ENCODE results near the gene KY.

KY gene

DNA sequence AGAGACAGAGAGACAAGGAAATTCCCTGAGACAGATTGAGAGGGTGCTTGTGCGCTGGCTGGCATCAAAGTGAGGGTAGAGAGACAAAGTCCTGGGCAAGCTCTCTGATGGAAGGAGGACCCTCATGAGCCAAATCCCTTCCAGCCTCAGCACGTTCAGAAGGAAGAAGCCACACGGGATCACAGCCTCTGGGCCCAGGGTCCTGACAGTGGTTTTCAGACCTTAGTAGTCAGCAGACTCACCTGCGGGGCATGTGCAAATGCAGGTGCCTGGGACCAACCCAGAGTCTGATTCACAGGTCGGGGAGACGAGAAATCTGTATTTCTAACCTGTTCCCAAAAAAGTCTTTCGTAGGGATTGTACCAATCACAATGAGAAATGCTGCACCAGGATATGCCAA is 15.2 kb upstream of the KY start:
- H4K8ac ChIP-seq (ENCODE audit: low read length) = no peak overlapping the region
- H3K27ac ChIP-seq (ENCODE audit: low read length, poor library complexity, severe bottlenecking) = no peak overlapping the region
- H2BK12ac ChIP-seq (ENCODE audit: low read length in 2 of 2) = no peak overlapping the region
- H3K14ac ChIP-seq (ENCODE audit: low read length in 2 of 2) = no peak overlapping the region
- H3K9ac ChIP-seq (ENCODE audit: low read length) = no peak overlapping the region
- no peaks in the 10 kb centered on the region for H3K36me3 ChIP-seq (ENCODE audit: control insufficient read depth in 1 of 2, insufficient read depth in 2 of 2, low read depth in 1 of 2, low read length in 2 of 2)
- peaks cover 0 to 22% of the 10 kb centered on the region in 2 experiments for H3K27me3 ChIP-seq (ENCODE audit: control insufficient read depth in 1 of 2, insufficient read depth in 1 of 2, low read length in 2 of 2)
- no peak overlapping the region for H3K4ac ChIP-seq (ENCODE audit: low read depth in 1 of 2, low read length in 2 of 2)
- H4K91ac ChIP-seq (ENCODE audit: low read length) = no peak overlapping the region
- H3K9me3 ChIP-seq (ENCODE audit: control insufficient read depth, low read length) = no peaks in the 10 kb centered on the region
- no peak overlapping the region for H3K4me3 ChIP-seq (ENCODE audit: insufficient read depth in 1 of 2, low read depth in 1 of 2, low read length in 2 of 2)
- WGBS = 79% methylated on average over 7 of the region's 7 CpGs
- no peak for DNase-seq
- no peak overlapping the region for H3K23ac ChIP-seq (ENCODE audit: low read length in 2 of 2)
- H2AFZ ChIP-seq (ENCODE audit: low read depth, low read length) = no peak overlapping the region
- no peaks in the 10 kb centered on the region for H3K4me1 ChIP-seq (ENCODE audit: control insufficient read depth, insufficient read depth, low read depth, low read length)
- H3K18ac ChIP-seq (ENCODE audit: low read depth in 1 of 2, low read length in 2 of 2) = peak overlapping the region in 1 of 2 experiments; percentile 32
- H3K79me1 ChIP-seq (replicated peaks; ENCODE audit: low read length, poor library complexity, severe bottlenecking) = no peaks in the 10 kb centered on the region
- H2AK5ac ChIP-seq (ENCODE audit: low read length, severe bottlenecking) = no peak overlapping the region
- H2BK120ac ChIP-seq (ENCODE audit: low read depth, low read length) = no peak overlapping the region
- H3K4me2 ChIP-seq (ENCODE audit: low read length, poor library complexity, severe bottlenecking) = no peak overlapping the region
- H2BK5ac ChIP-seq (ENCODE audit: low read depth, low read length, poor library complexity, severe bottlenecking) = no peak overlapping the region
- no peak overlapping the region for H2BK15ac ChIP-seq (ENCODE audit: low read depth, poor library complexity, severe bottlenecking)

DNA sequence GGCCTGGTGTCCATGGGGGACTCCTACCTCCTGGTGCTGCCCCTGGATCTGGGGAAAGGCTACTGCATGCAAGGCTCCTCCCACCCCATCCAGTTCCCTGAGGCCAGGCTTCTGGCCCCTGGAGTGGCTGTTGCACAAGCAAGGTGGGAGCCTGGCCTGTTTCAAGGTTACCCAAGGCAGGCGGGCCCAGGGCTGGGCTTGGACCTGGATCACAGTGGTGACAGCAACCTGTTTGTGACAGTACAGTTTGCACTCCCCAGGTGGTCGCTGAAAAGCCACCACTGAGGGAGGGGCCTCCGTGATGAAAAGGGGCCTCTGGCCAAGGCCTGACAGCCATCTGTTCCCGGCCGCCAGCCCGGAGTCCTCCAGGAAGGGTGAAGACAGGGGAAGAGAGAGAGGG is 14.4 kb upstream of the KY start:
- Histone ChIP-seq H3K79me1 (replicated peaks; ENCODE audit: low read length, poor library complexity, severe bottlenecking) (no peaks in the 10 kb centered on the region), H2BK5ac (ENCODE audit: low read depth, low read length, poor library complexity, severe bottlenecking) (no peak overlapping the region), H3K4me3 (ENCODE audit: insufficient read depth in 1 of 2, low read depth in 1 of 2, low read length in 2 of 2) (no peak overlapping the region), H3K14ac (ENCODE audit: low read length in 2 of 2) (no peak overlapping the region), H2AFZ (ENCODE audit: low read depth, low read length) (no peak overlapping the region), H3K4me2 (ENCODE audit: low read length, poor library complexity, severe bottlenecking) (no peak overlapping the region), H2BK12ac (ENCODE audit: low read length in 2 of 2) (no peak overlapping the region), H3K27ac (ENCODE audit: low read length, poor library complexity, severe bottlenecking) (no peak overlapping the region), H3K9me3 (ENCODE audit: control insufficient read depth, low read length) (no peaks in the 10 kb centered on the region), H2BK120ac (ENCODE audit: low read depth, low read length) (no peak overlapping the region), H3K23ac (ENCODE audit: low read length in 2 of 2) (no peak overlapping the region), H3K4ac (ENCODE audit: low read depth in 1 of 2, low read length in 2 of 2) (no peak overlapping the region), H3K27me3 (ENCODE audit: control insufficient read depth in 1 of 2, insufficient read depth in 1 of 2, low read length in 2 of 2) (peaks cover 0 to 23% of the 10 kb centered on the region in 2 experiments), H2BK15ac (ENCODE audit: low read depth, poor library complexity, severe bottlenecking) (no peak overlapping the region), H2AK5ac (ENCODE audit: low read length, severe bottlenecking) (no peak overlapping the region), H3K9ac (ENCODE audit: low read length) (no peak overlapping the region), H4K8ac (ENCODE audit: low read length) (no peak overlapping the region), H3K4me1 (ENCODE audit: control insufficient read depth, insufficient read depth, low read depth, low read length) (no peaks in the 10 kb centered on the region), H3K18ac (ENCODE audit: low read depth in 1 of 2, low read length in 2 of 2) (no peak overlapping the region), H3K36me3 (ENCODE audit: control insufficient read depth in 1 of 2, insufficient read depth in 2 of 2, low read depth in 1 of 2, low read length in 2 of 2) (no peaks in the 10 kb centered on the region), H4K91ac (ENCODE audit: low read length) (no peak overlapping the region)
- WGBS = 41% methylated on average over 2 of the region's 6 CpGs
- no peak for DNase-seq

DNA sequence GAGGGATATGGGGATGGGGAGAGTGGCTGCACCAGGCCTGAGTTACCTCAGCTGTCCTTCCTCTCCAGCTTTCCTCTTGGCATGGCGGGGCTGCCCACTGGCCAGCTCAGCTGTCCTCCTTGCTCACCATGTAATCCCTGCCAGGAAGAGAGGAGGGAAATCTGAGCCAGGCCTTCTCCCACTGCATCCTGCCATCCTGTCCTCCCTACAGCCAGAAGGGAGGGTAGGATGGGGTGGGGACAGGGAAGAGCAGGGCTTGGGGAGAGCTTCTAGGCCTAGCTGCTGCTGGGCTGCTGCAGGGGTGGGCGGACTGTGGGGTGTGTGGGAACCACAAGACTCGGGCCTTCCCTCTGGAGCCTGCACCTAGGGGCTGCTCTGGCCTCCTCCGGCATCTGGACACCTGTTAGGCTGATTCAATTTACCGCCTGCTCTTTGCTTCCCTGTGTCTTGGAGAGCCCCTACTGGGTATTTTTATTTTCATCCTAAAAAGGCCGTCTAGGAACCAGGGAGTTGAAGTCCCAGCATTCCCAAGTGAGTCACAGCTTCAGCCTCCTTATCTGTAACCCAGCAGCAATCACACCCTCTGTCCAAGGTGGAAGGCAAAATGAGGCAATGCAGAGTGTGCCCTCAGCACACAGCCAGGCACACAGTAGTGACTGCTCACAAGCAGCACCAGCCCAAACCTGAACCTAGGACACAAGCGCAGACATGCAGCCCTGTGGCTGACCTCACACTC is 13.1 kb upstream of the KY start:
- Histone ChIP-seq H2BK15ac (ENCODE audit: low read depth, poor library complexity, severe bottlenecking) (no peak overlapping the region), H3K36me3 (ENCODE audit: control insufficient read depth in 1 of 2, insufficient read depth in 2 of 2, low read depth in 1 of 2, low read length in 2 of 2) (no peaks in the 10 kb centered on the region), H3K79me1 (replicated peaks; ENCODE audit: low read length, poor library complexity, severe bottlenecking) (no peaks in the 10 kb centered on the region)

DNA sequence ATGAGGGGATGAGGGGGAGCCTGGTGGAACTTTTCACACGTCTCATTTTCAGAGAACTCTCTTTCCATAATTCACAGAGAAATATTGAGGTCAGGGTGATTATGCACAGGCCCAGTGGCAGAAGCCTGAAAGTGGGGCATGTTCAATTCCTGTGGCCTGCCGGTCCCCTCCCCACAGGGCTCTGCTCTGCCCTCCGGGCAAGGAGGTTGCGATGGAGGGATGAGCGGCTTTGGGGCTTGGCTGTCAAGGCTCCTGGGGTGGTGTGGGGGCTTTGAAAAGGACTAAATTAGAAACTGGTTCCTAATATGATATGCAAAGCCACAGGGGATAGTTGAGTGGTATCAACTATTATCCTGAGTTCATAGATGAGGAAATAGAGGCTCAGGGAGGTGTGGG is 9.2 kb upstream of the KY start:
- Histone ChIP-seq H2BK5ac (ENCODE audit: low read depth, low read length, poor library complexity, severe bottlenecking) (no peak overlapping the region), H3K36me3 (ENCODE audit: control insufficient read depth in 1 of 2, insufficient read depth in 2 of 2, low read depth in 1 of 2, low read length in 2 of 2) (no peaks in the 10 kb centered on the region), H3K27ac (ENCODE audit: low read length, poor library complexity, severe bottlenecking) (no peak overlapping the region), H2BK15ac (ENCODE audit: low read depth, poor library complexity, severe bottlenecking) (no peak overlapping the region), H2BK120ac (ENCODE audit: low read depth, low read length) (no peak overlapping the region), H3K9me3 (ENCODE audit: control insufficient read depth, low read length) (no peaks in the 10 kb centered on the region), H2AK5ac (ENCODE audit: low read length, severe bottlenecking) (no peak overlapping the region), H3K4me1 (ENCODE audit: control insufficient read depth, insufficient read depth, low read depth, low read length) (no peaks in the 10 kb centered on the region), H3K27me3 (ENCODE audit: control insufficient read depth in 1 of 2, insufficient read depth in 1 of 2, low read length in 2 of 2) (peaks cover 0 to 21% of the 10 kb centered on the region in 2 experiments), H2BK12ac (ENCODE audit: low read length in 2 of 2) (no peak overlapping the region), H3K18ac (ENCODE audit: low read depth in 1 of 2, low read length in 2 of 2) (no peak overlapping the region), H3K79me1 (replicated peaks; ENCODE audit: low read length, poor library complexity, severe bottlenecking) (no peaks in the 10 kb centered on the region), H4K8ac (ENCODE audit: low read length) (no peak overlapping the region), H2AFZ (ENCODE audit: low read depth, low read length) (no peak overlapping the region), H3K4me2 (ENCODE audit: low read length, poor library complexity, severe bottlenecking) (no peak overlapping the region), H3K23ac (ENCODE audit: low read length in 2 of 2) (no peak overlapping the region), H3K9ac (ENCODE audit: low read length) (no peak overlapping the region), H4K91ac (ENCODE audit: low read length) (no peak overlapping the region), H3K4ac (ENCODE audit: low read depth in 1 of 2, low read length in 2 of 2) (no peak overlapping the region), H3K4me3 (ENCODE audit: insufficient read depth in 1 of 2, low read depth in 1 of 2, low read length in 2 of 2) (no peak overlapping the region), H3K14ac (ENCODE audit: low read length in 2 of 2) (no peak overlapping the region)
- 70% methylated on average over 4 of the region's 5 CpGs for WGBS
- DNase-seq = no peak

More for the DNA sequence above, 13.1 kb upstream of the KY start:
- WGBS = 67% methylated on average over 6 of the region's 7 CpGs
- Histone ChIP-seq H2BK120ac (ENCODE audit: low read depth, low read length) (no peak overlapping the region), H2AFZ (ENCODE audit: low read depth, low read length) (no peak overlapping the region), H3K4me3 (ENCODE audit: insufficient read depth in 1 of 2, low read depth in 1 of 2, low read length in 2 of 2) (no peak overlapping the region), H3K18ac (ENCODE audit: low read depth in 1 of 2, low read length in 2 of 2) (no peak overlapping the region), H3K4me1 (ENCODE audit: control insufficient read depth, insufficient read depth, low read depth, low read length) (no peaks in the 10 kb centered on the region), H4K8ac (ENCODE audit: low read length) (no peak overlapping the region), H3K23ac (ENCODE audit: low read length in 2 of 2) (no peak overlapping the region), H2BK5ac (ENCODE audit: low read depth, low read length, poor library complexity, severe bottlenecking) (no peak overlapping the region), H2AK5ac (ENCODE audit: low read length, severe bottlenecking) (no peak overlapping the region), H3K9me3 (ENCODE audit: control insufficient read depth, low read length) (no peaks in the 10 kb centered on the region), H3K27ac (ENCODE audit: low read length, poor library complexity, severe bottlenecking) (no peak overlapping the region), H3K4ac (ENCODE audit: low read depth in 1 of 2, low read length in 2 of 2) (no peak overlapping the region), H3K27me3 (ENCODE audit: control insufficient read depth in 1 of 2, insufficient read depth in 1 of 2, low read length in 2 of 2) (peaks cover 0 to 23% of the 10 kb centered on the region in 2 experiments), H3K9ac (ENCODE audit: low read length) (no peak overlapping the region), H3K4me2 (ENCODE audit: low read length, poor library complexity, severe bottlenecking) (no peak overlapping the region), H4K91ac (ENCODE audit: low read length) (no peak overlapping the region), H3K14ac (ENCODE audit: low read length in 2 of 2) (peak overlapping the region in 1 of 2 experiments; percentile 61), H2BK12ac (ENCODE audit: low read length in 2 of 2) (no peak overlapping the region)
- DNase-seq = no peak
